GM23338 (cell line): ENCODE results near the gene TMEM191C. TPM values are rescaled to one million over a fixed set of nuclear protein-coding genes. Genes with fewer than 3 reads are reported as not detected.

Experiments used
- ATAC-seq: fragments of 200-7000 bp; cut with Tn5 transposase; 3 replicates; pipeline ENCODE4 v1.9.1; 2020
- DNase-seq: peaks from one replicate; pipeline ENCODE4 v3.0.0-alpha.2; 2015; ENCODE audit warnings: low spot score
- H2AFZ ChIP-seq: fragments of 200-600 bp; sonication (generic); 2 replicates; pipeline ENCODE4 v1.8.0; 2016; ENCODE audit warnings: antibody characterized with exemption, mild to moderate bottlenecking, moderate library complexity
- H3F3A ChIP-seq: fragments of 200-600 bp; sonication (generic); replicated peaks from 2 replicates; pipeline ENCODE4 v1.8.0; 2017; ENCODE audit warnings: antibody characterized with exemption, mixed run types, low read depth
- H3K27ac ChIP-seq: fragments of 200-600 bp; sonication (generic); 2 replicates; pipeline ENCODE4 v1.6.1; 2016; ENCODE audit warnings: low read depth
- H3K27me3 ChIP-seq: fragments of 200-600 bp; sonication (generic); 2 replicates; pipeline ENCODE4 v1.8.0; 2016; ENCODE audit warnings: mild to moderate bottlenecking, mixed run types, moderate library complexity; ENCODE audit not compliant: insufficient read depth
- H3K36me3 ChIP-seq: fragments of 200-600 bp; sonication (generic); 2 replicates; pipeline ENCODE4 v1.8.0; 2016; ENCODE audit warnings: mild to moderate bottlenecking; ENCODE audit not compliant: insufficient read depth
- H3K4me1 ChIP-seq: fragments of 200-600 bp; sonication (generic); 2 replicates; pipeline ENCODE4 v1.8.0; 2016; ENCODE audit warnings: mild to moderate bottlenecking, moderate library complexity; ENCODE audit not compliant: insufficient read depth
- H3K4me2 ChIP-seq: fragments of 200-600 bp; sonication (generic); 2 replicates; pipeline ENCODE4 v1.7.1; 2017; ENCODE audit warnings: mixed run types
- H3K4me3 ChIP-seq: fragments of 200-600 bp; sonication (generic); 2 replicates; pipeline ENCODE4 v1.6.1; 2016; ENCODE audit warnings: mixed run types
- H3K79me2 ChIP-seq: fragments of 200-600 bp; sonication (generic); replicated peaks from 2 replicates; pipeline ENCODE4 v1.8.0; 2017; ENCODE audit warnings: mild to moderate bottlenecking; ENCODE audit not compliant: insufficient read depth
- H3K9me2 ChIP-seq: fragments of 200-600 bp; sonication (generic); 2 replicates; pipeline ENCODE4 v1.8.0; 2017; ENCODE audit not compliant: insufficient read depth
- H4K20me1 ChIP-seq: fragments of 200-600 bp; sonication (generic); replicated peaks from 2 replicates; pipeline ENCODE4 v1.8.0; 2017; ENCODE audit warnings: mild to moderate bottlenecking; ENCODE audit not compliant: insufficient read depth
- H3K27ac Mint-ChIP-seq: 2 replicates; pipeline ENCODE4 v1.8.0; 2020; ENCODE audit warnings: inconsistent platforms, mild to moderate bottlenecking, moderate library complexity, mixed read lengths
- H3K27me3 Mint-ChIP-seq: 3 replicates; pipeline ENCODE4 v1.8.0; 2022; ENCODE audit warnings: low read depth, mild to moderate bottlenecking, moderate library complexity, mixed read lengths, inconsistent platforms; ENCODE audit not compliant: insufficient read depth, poor library complexity
- H3K36me3 Mint-ChIP-seq: 3 replicates; pipeline ENCODE4 v1.8.0; 2021; ENCODE audit warnings: low read depth, mild to moderate bottlenecking, inconsistent platforms, moderate library complexity, mixed read lengths
- H3K4me1 Mint-ChIP-seq: 3 replicates; pipeline ENCODE4 v1.8.0; 2020; ENCODE audit warnings: mild to moderate bottlenecking, inconsistent platforms, mixed read lengths
- H3K4me3 Mint-ChIP-seq: 3 replicates; pipeline ENCODE4 v1.8.0; 2021; ENCODE audit warnings: moderate library complexity, mild to moderate bottlenecking, inconsistent platforms, mixed read lengths
- H3K9me3 Mint-ChIP-seq: 3 replicates; pipeline ENCODE4 v1.8.0; 2020; ENCODE audit warnings: moderate library complexity, mild to moderate bottlenecking, inconsistent platforms, mixed read lengths
- CREB1 ChIP-seq: fragments of 250-450 bp; sonication (Bioruptor Pico); IDR thresholded peaks from 2 replicates; pipeline ENCODE4 v1.5.0; 2020; ENCODE audit warnings: low read depth, mild to moderate bottlenecking, moderate library complexity
- ETS1 ChIP-seq: IDR thresholded peaks from 2 replicates; pipeline ENCODE4 v1.6.1; 2016; ENCODE audit warnings: antibody characterized with exemption
- EZH2 ChIP-seq: fragments of 200-600 bp; sonication (generic); IDR thresholded peaks from one replicate; pipeline ENCODE4 v1.8.0; 2017; ENCODE audit warnings: antibody characterized with exemption, mild to moderate bottlenecking, low read depth; ENCODE audit not compliant: unreplicated experiment
- EZH2phosphoT487 ChIP-seq: fragments of 200-600 bp; sonication (generic); IDR thresholded peaks from one replicate; pipeline ENCODE4 v1.8.1; 2018; ENCODE audit warnings: antibody characterized with exemption; ENCODE audit not compliant: unreplicated experiment
- JUNB ChIP-seq: IDR thresholded peaks from one replicate; pipeline ENCODE4 v1.6.1; 2016; ENCODE audit warnings: antibody characterized with exemption; ENCODE audit not compliant: unreplicated experiment
- NANOG ChIP-seq: IDR thresholded peaks from 2 replicates; pipeline ENCODE4 v1.6.1; 2016; ENCODE audit warnings: antibody characterized with exemption, borderline replicate concordance
- POLR2AphosphoS5 ChIP-seq: IDR thresholded peaks from 2 replicates; pipeline ENCODE4 v1.6.1; 2016; ENCODE audit warnings: antibody characterized with exemption, low read depth
- REST ChIP-seq: IDR thresholded peaks from one replicate; pipeline ENCODE4 v1.6.1; 2018; ENCODE audit warnings: antibody characterized with exemption; ENCODE audit not compliant: unreplicated experiment
- STAT1 ChIP-seq: IDR thresholded peaks from one replicate; pipeline ENCODE4 v1.6.1; 2016; ENCODE audit warnings: antibody characterized with exemption; ENCODE audit not compliant: unreplicated experiment
- ZNF114 ChIP-seq: fragments of 250-450 bp; sonication (Bioruptor Pico); IDR thresholded peaks from 2 replicates; pipeline ENCODE4 v1.5.0; 2020; ENCODE audit warnings: mild to moderate bottlenecking, moderate library complexity
- ZNF331 ChIP-seq: fragments of 250-450 bp; sonication (Bioruptor Pico); IDR thresholded peaks from 2 replicates; pipeline ENCODE4 v1.5.0; 2020; ENCODE audit warnings: low read depth, mild to moderate bottlenecking, moderate library complexity
- polyA plus RNA-seq: library from polyadenylated mRNA; unstranded; fragments of >200 nt; fragmentation: Nextera tagmentation; extraction: Ambion mirVana; gene quantifications from 2 replicates; pipeline ENCODE4 v1.2.1, GENCODE V29; 2016
- total RNA-seq: library from RNA; depleted of rRNA; stranded (reverse); fragments of >200 nt; shearing (Covaris generic); gene quantifications from 2 replicates; pipeline ENCODE4 v1.2.3, GENCODE V29; 2014
- TF ChIP-seq, protein P1 (sequence below), 2 experiments: fragments of 200-600 bp in 1 of 2; sonication (generic) in 1 of 2; conservative IDR thresholded peaks; 2 replicates each; pipeline versions ENCODE4 v1.5.1 to v1.6.1; 2016 to 2017; ENCODE audit warnings: antibody characterized with exemption in 2 of 2, low read depth in 2 of 2, mild to moderate bottlenecking in 2 of 2, moderate library complexity in 1 of 2
- TF ChIP-seq, protein P2 (sequence below): fragments of 250-450 bp; sonication (Bioruptor Pico); IDR thresholded peaks from 2 replicates; pipeline ENCODE4 v1.5.0; 2020; ENCODE audit warnings: mild to moderate bottlenecking, moderate library complexity

The TMEM191C gene
- total and polyA plus RNA-seq, 2 experiments from 2014 or later: 2.8 to 6.1 TPM

- 0 out of 2 replicates have a peak, but pooled peaks cover 8% of the 10 kb centered on the region for H3K4me1 ChIP-seq
- no peaks in the 10 kb centered on the region for H3K36me3 ChIP-seq
- no peaks in the 10 kb centered on the region for H3K9me2 ChIP-seq
- H3K27ac ChIP-seq: no peak overlapping the region
- peaks cover 11% of the 10 kb centered on the region for H4K20me1 ChIP-seq
- H3F3A ChIP-seq: no peaks in the 10 kb centered on the region
- no peak overlapping the region for H2AFZ ChIP-seq
- Mint-ChIP-seq H3K4me3 (no peak overlapping the region), H3K27me3 (peaks cover 6% of the 10 kb centered on the region), H3K9me3 (no peaks in the 10 kb centered on the region; the same call in 2 of the 3 replicates), H3K36me3 (peaks cover 15% of the 10 kb centered on the region), H3K27ac (no peak overlapping the region), H3K4me1 (peaks cover 26% of the 10 kb centered on the region)
- H3K4me2 ChIP-seq: no peak overlapping the region
- no peak overlapping the region for H3K4me3 ChIP-seq
- no peaks in the 10 kb centered on the region for H3K27me3 ChIP-seq
- peaks cover 13% of the 10 kb centered on the region; the same call in 1 of the 2 replicates for H3K79me2 ChIP-seq
- TF ChIP-seq POLR2AphosphoS5: no peak
- TF ChIP-seq ZNF114 (CRISPR knock-in tag): no peak
- TF ChIP-seq EZH2phosphoT487: no peak
- TF ChIP-seq REST: no peak
- TF ChIP-seq NANOG: no peak
- no peak for TF ChIP-seq CREB1 (CRISPR knock-in tag)
- TF ChIP-seq STAT1: no peak
- TF ChIP-seq, protein P1, sequence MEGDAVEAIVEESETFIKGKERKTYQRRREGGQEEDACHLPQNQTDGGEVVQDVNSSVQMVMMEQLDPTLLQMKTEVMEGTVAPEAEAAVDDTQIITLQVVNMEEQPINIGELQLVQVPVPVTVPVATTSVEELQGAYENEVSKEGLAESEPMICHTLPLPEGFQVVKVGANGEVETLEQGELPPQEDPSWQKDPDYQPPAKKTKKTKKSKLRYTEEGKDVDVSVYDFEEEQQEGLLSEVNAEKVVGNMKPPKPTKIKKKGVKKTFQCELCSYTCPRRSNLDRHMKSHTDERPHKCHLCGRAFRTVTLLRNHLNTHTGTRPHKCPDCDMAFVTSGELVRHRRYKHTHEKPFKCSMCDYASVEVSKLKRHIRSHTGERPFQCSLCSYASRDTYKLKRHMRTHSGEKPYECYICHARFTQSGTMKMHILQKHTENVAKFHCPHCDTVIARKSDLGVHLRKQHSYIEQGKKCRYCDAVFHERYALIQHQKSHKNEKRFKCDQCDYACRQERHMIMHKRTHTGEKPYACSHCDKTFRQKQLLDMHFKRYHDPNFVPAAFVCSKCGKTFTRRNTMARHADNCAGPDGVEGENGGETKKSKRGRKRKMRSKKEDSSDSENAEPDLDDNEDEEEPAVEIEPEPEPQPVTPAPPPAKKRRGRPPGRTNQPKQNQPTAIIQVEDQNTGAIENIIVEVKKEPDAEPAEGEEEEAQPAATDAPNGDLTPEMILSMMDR (conservative IDR thresholded peaks at IDR 0.05; ENCODE audit: low read depth in 2 of 2): no peak
- TF ChIP-seq, protein P2, sequence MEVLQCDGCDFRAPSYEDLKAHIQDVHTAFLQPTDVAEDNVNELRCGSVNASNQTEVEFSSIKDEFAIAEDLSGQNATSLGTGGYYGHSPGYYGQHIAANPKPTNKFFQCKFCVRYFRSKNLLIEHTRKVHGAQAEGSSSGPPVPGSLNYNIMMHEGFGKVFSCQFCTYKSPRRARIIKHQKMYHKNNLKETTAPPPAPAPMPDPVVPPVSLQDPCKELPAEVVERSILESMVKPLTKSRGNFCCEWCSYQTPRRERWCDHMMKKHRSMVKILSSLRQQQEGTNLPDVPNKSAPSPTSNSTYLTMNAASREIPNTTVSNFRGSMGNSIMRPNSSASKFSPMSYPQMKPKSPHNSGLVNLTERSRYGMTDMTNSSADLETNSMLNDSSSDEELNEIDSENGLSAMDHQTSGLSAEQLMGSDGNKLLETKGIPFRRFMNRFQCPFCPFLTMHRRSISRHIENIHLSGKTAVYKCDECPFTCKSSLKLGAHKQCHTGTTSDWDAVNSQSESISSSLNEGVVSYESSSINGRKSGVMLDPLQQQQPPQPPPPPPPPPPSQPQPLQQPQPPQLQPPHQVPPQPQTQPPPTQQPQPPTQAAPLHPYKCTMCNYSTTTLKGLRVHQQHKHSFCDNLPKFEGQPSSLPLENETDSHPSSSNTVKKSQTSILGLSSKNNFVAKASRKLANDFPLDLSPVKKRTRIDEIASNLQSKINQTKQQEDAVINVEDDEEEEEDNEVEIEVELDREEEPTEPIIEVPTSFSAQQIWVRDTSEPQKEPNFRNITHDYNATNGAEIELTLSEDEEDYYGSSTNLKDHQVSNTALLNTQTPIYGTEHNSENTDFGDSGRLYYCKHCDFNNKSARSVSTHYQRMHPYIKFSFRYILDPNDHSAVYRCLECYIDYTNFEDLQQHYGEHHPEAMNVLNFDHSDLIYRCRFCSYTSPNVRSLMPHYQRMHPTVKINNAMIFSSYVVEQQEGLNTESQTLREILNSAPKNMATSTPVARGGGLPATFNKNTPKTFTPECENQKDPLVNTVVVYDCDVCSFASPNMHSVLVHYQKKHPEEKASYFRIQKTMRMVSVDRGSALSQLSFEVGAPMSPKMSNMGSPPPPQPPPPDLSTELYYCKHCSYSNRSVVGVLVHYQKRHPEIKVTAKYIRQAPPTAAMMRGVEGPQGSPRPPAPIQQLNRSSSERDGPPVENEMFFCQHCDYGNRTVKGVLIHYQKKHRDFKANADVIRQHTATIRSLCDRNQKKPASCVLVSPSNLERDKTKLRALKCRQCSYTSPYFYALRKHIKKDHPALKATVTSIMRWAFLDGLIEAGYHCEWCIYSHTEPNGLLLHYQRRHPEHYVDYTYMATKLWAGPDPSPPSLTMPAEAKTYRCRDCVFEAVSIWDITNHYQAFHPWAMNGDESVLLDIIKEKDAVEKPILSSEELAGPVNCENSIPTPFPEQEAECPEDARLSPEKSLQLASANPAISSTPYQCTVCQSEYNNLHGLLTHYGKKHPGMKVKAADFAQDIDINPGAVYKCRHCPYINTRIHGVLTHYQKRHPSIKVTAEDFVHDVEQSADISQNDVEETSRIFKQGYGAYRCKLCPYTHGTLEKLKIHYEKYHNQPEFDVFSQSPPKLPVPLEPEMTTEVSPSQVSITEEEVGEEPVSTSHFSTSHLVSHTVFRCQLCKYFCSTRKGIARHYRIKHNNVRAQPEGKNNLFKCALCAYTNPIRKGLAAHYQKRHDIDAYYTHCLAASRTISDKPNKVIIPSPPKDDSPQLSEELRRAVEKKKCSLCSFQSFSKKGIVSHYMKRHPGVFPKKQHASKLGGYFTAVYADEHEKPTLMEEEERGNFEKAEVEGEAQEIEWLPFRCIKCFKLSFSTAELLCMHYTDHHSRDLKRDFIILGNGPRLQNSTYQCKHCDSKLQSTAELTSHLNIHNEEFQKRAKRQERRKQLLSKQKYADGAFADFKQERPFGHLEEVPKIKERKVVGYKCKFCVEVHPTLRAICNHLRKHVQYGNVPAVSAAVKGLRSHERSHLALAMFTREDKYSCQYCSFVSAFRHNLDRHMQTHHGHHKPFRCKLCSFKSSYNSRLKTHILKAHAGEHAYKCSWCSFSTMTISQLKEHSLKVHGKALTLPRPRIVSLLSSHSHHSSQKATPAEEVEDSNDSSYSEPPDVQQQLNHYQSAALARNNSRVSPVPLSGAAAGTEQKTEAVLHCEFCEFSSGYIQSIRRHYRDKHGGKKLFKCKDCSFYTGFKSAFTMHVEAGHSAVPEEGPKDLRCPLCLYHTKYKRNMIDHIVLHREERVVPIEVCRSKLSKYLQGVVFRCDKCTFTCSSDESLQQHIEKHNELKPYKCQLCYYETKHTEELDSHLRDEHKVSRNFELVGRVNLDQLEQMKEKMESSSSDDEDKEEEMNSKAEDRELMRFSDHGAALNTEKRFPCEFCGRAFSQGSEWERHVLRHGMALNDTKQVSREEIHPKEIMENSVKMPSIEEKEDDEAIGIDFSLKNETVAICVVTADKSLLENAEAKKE (CRISPR knock-in tag): no peak
- no peak for TF ChIP-seq EZH2
- TF ChIP-seq ETS1: no peak
- TF ChIP-seq JUNB: no peak
- no peak for TF ChIP-seq ZNF331 (CRISPR knock-in tag)
- no peak for DNase-seq
- no peak for ATAC-seq
Observed at GRCh38 chr22:21444701-21445436, 22.3 kb upstream of the TMEM191C start.
